Measurements from ENCODE around the gene IGFL2. TPM values are rescaled to one million over a fixed set of nuclear protein-coding genes. Genes with fewer than 3 reads are reported as not detected.
"Not testable (repeated sequence)": the region's sequence is repeated elsewhere in the genome, so short reads cannot be mapped to it uniquely, and the experiment has no call there.

IGFL2 gene
- polyA plus RNA-seq, 1 donor: 0.36 TPM

GRCh38 chr19:46137915-46138473, 10.0 kb upstream of the IGFL2 start:
- no peak overlapping the region for H3K4me3 ChIP-seq (ENCODE audit: low read length)
- WGBS (ENCODE audit: insufficient coverage, low lambda C conversion rate): no CpG with 5 or more reads among the region's 4 CpGs
- DNase-seq: no peak
- H3K27ac ChIP-seq (ENCODE audit: low read length): no peak overlapping the region
- H3K36me3 ChIP-seq (ENCODE audit: control insufficient read depth, insufficient read depth, low read length): no peaks in the 10 kb centered on the region
- no peaks in the 10 kb centered on the region for H3K27me3 ChIP-seq (ENCODE audit: control insufficient read depth, insufficient read depth, low read length)
- H3K9me3 ChIP-seq (ENCODE audit: control insufficient read depth, low read depth, low read length): no peaks in the 10 kb centered on the region
- no peaks in the 10 kb centered on the region for H3K4me1 ChIP-seq (ENCODE audit: control insufficient read depth, insufficient read depth, low read length)

- H3K27ac ChIP-seq (ENCODE audit: low read length): no peak overlapping the region
- no peaks in the 10 kb centered on the region for H3K4me1 ChIP-seq (ENCODE audit: control insufficient read depth, insufficient read depth, low read length)
- no peaks in the 10 kb centered on the region for H3K9me3 ChIP-seq (ENCODE audit: control insufficient read depth, low read depth, low read length)
- no peaks in the 10 kb centered on the region for H3K36me3 ChIP-seq (ENCODE audit: control insufficient read depth, insufficient read depth, low read length)
- no peak overlapping the region for H3K4me3 ChIP-seq (ENCODE audit: low read length)
- no peak for DNase-seq
- no peaks in the 10 kb centered on the region for H3K27me3 ChIP-seq (ENCODE audit: control insufficient read depth, insufficient read depth, low read length)
- no CpG with 5 or more reads among the region's 1 CpG for WGBS (ENCODE audit: insufficient coverage, low lambda C conversion rate)
These were observed 6.6 kb upstream of the IGFL2 start for GRCh38 chr19:46141421-46141820.

DNA sequence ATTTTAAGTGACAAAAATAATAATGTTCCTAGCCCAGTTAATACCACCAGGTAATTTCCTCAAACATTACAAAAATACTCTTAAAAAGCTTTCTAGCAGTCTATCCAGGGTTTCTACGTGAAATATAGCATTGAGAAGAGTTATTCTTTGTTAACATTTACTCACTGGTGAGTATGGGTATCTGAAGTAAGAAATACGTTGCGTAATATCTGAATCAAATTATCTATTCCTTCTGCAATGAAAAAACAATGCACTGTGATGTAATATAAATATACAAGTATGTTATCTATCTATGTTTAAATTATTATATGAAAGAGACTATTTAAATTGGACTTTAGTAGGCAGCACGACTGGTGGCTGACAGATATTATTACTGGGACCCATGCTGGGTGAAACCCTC, 5.7 kb upstream of the IGFL2 start:
- no peaks in the 10 kb centered on the region for H3K9me3 ChIP-seq (ENCODE audit: control insufficient read depth, low read depth, low read length)
- no peaks in the 10 kb centered on the region for H3K27me3 ChIP-seq (ENCODE audit: control insufficient read depth, insufficient read depth, low read length)
- no peaks in the 10 kb centered on the region for H3K36me3 ChIP-seq (ENCODE audit: control insufficient read depth, insufficient read depth, low read length)
- no peak overlapping the region for H3K4me3 ChIP-seq (ENCODE audit: low read length)
- DNase-seq: no peak
- H3K4me1 ChIP-seq (ENCODE audit: control insufficient read depth, insufficient read depth, low read length): no peaks in the 10 kb centered on the region
- H3K27ac ChIP-seq (ENCODE audit: low read length): no peak overlapping the region
- 100% methylated on average over 2 of the region's 4 CpGs for WGBS (ENCODE audit: insufficient coverage, low lambda C conversion rate)

- DNase-seq: peak in 1 of 2 donors; percentile 29
- no peak overlapping the region for H3K27ac ChIP-seq (ENCODE audit: low read length)
- H3K4me3 ChIP-seq (ENCODE audit: low read length): no peak overlapping the region
- no peaks in the 10 kb centered on the region for H3K27me3 ChIP-seq (ENCODE audit: control insufficient read depth, insufficient read depth, low read length)
- peaks cover 14% of the 10 kb centered on the region for H3K4me1 ChIP-seq (ENCODE audit: control insufficient read depth, insufficient read depth, low read length)
- no peaks in the 10 kb centered on the region for H3K36me3 ChIP-seq (ENCODE audit: control insufficient read depth, insufficient read depth, low read length)
- H3K9me3 ChIP-seq (ENCODE audit: control insufficient read depth, low read depth, low read length): no peaks in the 10 kb centered on the region
- WGBS (ENCODE audit: insufficient coverage, low lambda C conversion rate): 14% methylated on average over 1 of the region's 3 CpGs
These were observed 3.3 kb upstream of the IGFL2 start for GRCh38 chr19:46144756-46145155.

GRCh38 chr19:46147166-46147740, 785 bp upstream of the IGFL2 start:
- no CpG with 5 or more reads among the region's 8 CpGs for WGBS (ENCODE audit: insufficient coverage, low lambda C conversion rate)
- peaks cover 14% of the 10 kb centered on the region for H3K4me1 ChIP-seq (ENCODE audit: control insufficient read depth, insufficient read depth, low read length)
- no peak overlapping the region for H3K4me3 ChIP-seq (ENCODE audit: low read length)
- H3K27me3 ChIP-seq (ENCODE audit: control insufficient read depth, insufficient read depth, low read length): no peaks in the 10 kb centered on the region
- no peaks in the 10 kb centered on the region for H3K9me3 ChIP-seq (ENCODE audit: control insufficient read depth, low read depth, low read length)
- H3K36me3 ChIP-seq (ENCODE audit: control insufficient read depth, insufficient read depth, low read length): no peaks in the 10 kb centered on the region
- no peak for DNase-seq
- H3K27ac ChIP-seq (ENCODE audit: low read length): no peak overlapping the region

DNA sequence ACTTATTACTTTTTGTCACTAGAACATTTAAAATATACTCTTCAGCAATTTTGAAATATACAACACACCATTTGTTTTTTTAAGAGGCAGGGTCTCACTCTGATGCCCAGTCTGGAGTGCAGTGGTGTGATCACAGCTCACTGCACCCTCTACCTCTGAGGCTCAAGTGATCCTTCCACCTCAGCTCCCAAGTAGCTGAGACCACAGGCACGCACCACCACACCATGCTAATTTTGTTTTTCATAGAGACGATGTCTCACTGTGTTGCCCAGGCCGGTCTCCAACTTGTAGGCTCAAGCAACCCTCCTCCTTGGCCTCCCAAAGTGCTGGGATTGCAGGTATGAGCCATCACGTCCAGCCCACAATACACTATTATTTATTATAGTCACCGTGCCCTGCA, 2.6 kb downstream of the IGFL2 start:
- no peak for DNase-seq
- no peaks in the 10 kb centered on the region for H3K27me3 ChIP-seq (ENCODE audit: control insufficient read depth, insufficient read depth, low read length)
- no peak overlapping the region for H3K27ac ChIP-seq (ENCODE audit: low read length)
- no CpG with 5 or more reads among the region's 5 CpGs for WGBS (ENCODE audit: insufficient coverage, low lambda C conversion rate)
- H3K36me3 ChIP-seq (ENCODE audit: control insufficient read depth, insufficient read depth, low read length): no peaks in the 10 kb centered on the region
- H3K4me3 ChIP-seq (ENCODE audit: low read length): no peak overlapping the region
- no peaks in the 10 kb centered on the region for H3K9me3 ChIP-seq (ENCODE audit: control insufficient read depth, low read depth, low read length)
- peaks cover 14% of the 10 kb centered on the region for H3K4me1 ChIP-seq (ENCODE audit: control insufficient read depth, insufficient read depth, low read length)

DNA sequence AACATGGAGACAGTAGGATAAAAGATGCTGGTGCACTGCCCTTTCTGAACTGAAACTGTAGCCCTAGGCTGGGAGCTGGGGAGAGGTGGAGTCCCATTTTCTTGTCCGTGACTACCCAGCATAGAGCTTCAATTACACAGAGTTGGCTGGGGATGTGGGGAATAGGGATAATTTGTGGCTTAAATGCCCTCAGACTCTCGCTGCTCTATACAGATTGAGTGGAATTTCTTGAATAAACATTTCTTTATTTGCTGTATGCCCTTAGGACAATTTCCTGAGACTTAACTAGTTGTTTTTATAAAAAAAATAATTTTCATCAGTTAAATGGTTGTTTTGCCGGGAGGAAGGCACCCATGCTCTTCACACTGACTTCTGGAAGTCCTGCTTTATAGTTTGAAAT, 7.2 kb downstream of the IGFL2 start:
- Histone ChIP-seq H3K36me3 (ENCODE audit: control insufficient read depth, insufficient read depth, low read length) (no peaks in the 10 kb centered on the region), H3K9me3 (ENCODE audit: control insufficient read depth, low read depth, low read length) (no peaks in the 10 kb centered on the region), H3K27ac (ENCODE audit: low read length) (no peak overlapping the region), H3K4me1 (ENCODE audit: control insufficient read depth, insufficient read depth, low read length) (peaks cover 11% of the 10 kb centered on the region), H3K4me3 (ENCODE audit: low read length) (no peak overlapping the region), H3K27me3 (ENCODE audit: control insufficient read depth, insufficient read depth, low read length) (no peaks in the 10 kb centered on the region)
- WGBS (ENCODE audit: insufficient coverage, low lambda C conversion rate): no CpG with 5 or more reads among the region's 3 CpGs
- DNase-seq: no peak

DNA sequence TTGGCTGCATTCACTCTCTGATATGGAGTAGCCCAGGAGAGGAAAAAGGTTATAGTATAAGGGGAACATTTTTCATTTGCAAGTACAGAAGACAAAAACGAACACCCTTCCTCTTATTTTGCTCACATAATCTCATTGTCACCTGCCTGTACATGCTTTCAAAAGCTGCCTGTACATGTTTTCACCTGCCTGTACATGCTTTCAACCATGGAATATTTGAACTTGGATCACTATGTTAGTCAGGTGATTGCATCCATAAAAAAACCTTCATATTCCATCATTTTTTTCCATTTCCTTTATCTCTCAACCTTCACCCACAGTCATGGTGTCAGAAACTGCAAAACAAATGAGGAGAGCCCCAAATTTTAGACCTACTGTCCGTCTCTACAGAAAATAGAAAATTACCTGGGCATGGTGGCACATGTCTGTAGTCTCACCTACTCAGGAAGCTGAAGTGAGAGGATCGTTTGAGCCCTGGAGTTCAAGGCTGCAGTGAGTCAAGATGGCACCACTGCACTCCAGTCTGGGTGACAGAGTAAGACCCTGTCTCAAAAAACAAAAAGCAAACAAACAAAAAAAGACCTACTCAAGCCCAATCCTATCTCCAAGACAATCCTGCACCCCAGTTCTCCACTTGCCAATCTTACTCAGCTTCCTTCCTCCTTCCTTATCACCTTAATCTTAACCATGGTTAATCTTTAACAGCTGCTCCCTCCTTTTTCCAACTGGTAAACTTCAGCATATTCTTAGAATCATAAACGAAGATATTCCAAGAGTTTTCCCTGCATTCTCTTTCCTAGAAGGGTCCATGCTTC, 11.6 kb downstream of the IGFL2 start:
- 38% methylated on average over 2 of the region's 4 CpGs for whole genome bisulfite sequencing (ENCODE audit: insufficient coverage, low lambda C conversion rate)
- H3K4me1 ChIP-seq (ENCODE audit: control insufficient read depth, insufficient read depth, low read length): peaks cover 16% of the 10 kb centered on the region
- H3K27ac ChIP-seq (ENCODE audit: low read length): peak overlapping the region; percentile 78
- H3K4me3 ChIP-seq (ENCODE audit: low read length): no peak overlapping the region
- H3K27me3 ChIP-seq (ENCODE audit: control insufficient read depth, insufficient read depth, low read length): no peaks in the 10 kb centered on the region
- H3K36me3 ChIP-seq (ENCODE audit: control insufficient read depth, insufficient read depth, low read length): no peaks in the 10 kb centered on the region
- DNase-seq: peak; percentile 39 to 77
- peaks cover 4% of the 10 kb centered on the region for H3K9me3 ChIP-seq (ENCODE audit: control insufficient read depth, low read depth, low read length)

GRCh38 chr19:46160233-46160775, 12.3 kb downstream of the IGFL2 start:
- no peak overlapping the region for H3K4me3 ChIP-seq (ENCODE audit: low read length)
- DNase-seq: no peak
- no CpG with 5 or more reads among the region's 7 CpGs for WGBS (ENCODE audit: insufficient coverage, low lambda C conversion rate)
- peaks cover 4% of the 10 kb centered on the region for H3K9me3 ChIP-seq (ENCODE audit: control insufficient read depth, low read depth, low read length)
- no peaks in the 10 kb centered on the region for H3K36me3 ChIP-seq (ENCODE audit: control insufficient read depth, insufficient read depth, low read length)
- H3K4me1 ChIP-seq (ENCODE audit: control insufficient read depth, insufficient read depth, low read length): peaks cover 16% of the 10 kb centered on the region
- no peaks in the 10 kb centered on the region for H3K27me3 ChIP-seq (ENCODE audit: control insufficient read depth, insufficient read depth, low read length)
- H3K27ac ChIP-seq (ENCODE audit: low read length): peak overlapping the region; percentile 78

GRCh38 chr19:46161642-46162257, 13.7 kb downstream of the IGFL2 start:
- no CpG with 5 or more reads among the region's 2 CpGs for WGBS (ENCODE audit: insufficient coverage, low lambda C conversion rate)
- not testable (repeated sequence) for H3K9me3 ChIP-seq (ENCODE audit: control insufficient read depth, low read depth, low read length); H3K36me3 ChIP-seq (ENCODE audit: control insufficient read depth, insufficient read depth, low read length); DNase-seq; H3K27me3 ChIP-seq (ENCODE audit: control insufficient read depth, insufficient read depth, low read length); H3K4me3 ChIP-seq (ENCODE audit: low read length); H3K27ac ChIP-seq (ENCODE audit: low read length)
- H3K4me1 ChIP-seq (ENCODE audit: control insufficient read depth, insufficient read depth, low read length): peaks cover 16% of the 10 kb centered on the region
